Prostate gland (tissue), 2 donors: ENCODE data around the gene MINAR1. TPM values are rescaled to one million over a fixed set of nuclear protein-coding genes. Genes with fewer than 3 reads are reported as not detected.
"Not testable (repeated sequence)": the region's sequence is repeated elsewhere in the genome, so short reads cannot be mapped to it uniquely, and the experiment has no call there.

ENCODE experiments used
- DNase-seq: peaks from one replicate; pipeline ENCODE4 v3.0.0-alpha.2; 2019; ENCODE audit warnings: low spot score
- H3K27ac ChIP-seq, 2 donors: fragments of 200-600 bp; sonication (generic); 2 replicates each; pipeline ENCODE4 v1.5.1; 2017 to 2019
- H3K27me3 ChIP-seq: fragments of 200-600 bp; sonication (generic); replicated peaks from 2 replicates; pipeline ENCODE4 v1.5.1; 2019; ENCODE audit not compliant: insufficient read depth
- H3K36me3 ChIP-seq, 2 donors: fragments of 200-600 bp; sonication (generic); 1 replicate in 1 of 2; 2 replicates in 1 of 2; pipeline versions ENCODE4 v1.5.1 to v1.8.1; 2017 to 2019
- H3K4me1 ChIP-seq: fragments of 200-600 bp; sonication (generic); replicated peaks from 2 replicates; pipeline ENCODE4 v1.5.1; 2019
- H3K4me3 ChIP-seq, 2 donors: fragments of 200-600 bp; sonication (generic); 2 replicates each; pipeline ENCODE4 v1.5.1; 2017 to 2019
- H3K9me3 ChIP-seq: fragments of 200-600 bp; sonication (generic); 2 replicates; pipeline ENCODE4 v1.5.1; 2017
- CTCF ChIP-seq, 4 experiments: fragments of 200-600 bp in 2 of 4; fragments of 450-650 bp in 2 of 4; sonication (generic) in 2 of 4; IDR thresholded peaks; 1 replicate in 3 of 4; 2 replicates in 1 of 4; pipeline ENCODE4 v1.5.1; 2016 to 2019; ENCODE audit warnings: antibody characterized with exemption in 4 of 4, mild to moderate bottlenecking in 2 of 4, moderate library complexity in 2 of 4
- POLR2A ChIP-seq: fragments of 450-650 bp; IDR thresholded peaks from one replicate; pipeline ENCODE4 v1.6.1; 2016; ENCODE audit warnings: antibody characterized with exemption, mild to moderate bottlenecking
- POLR2AphosphoS5 ChIP-seq: sonication (generic); formaldehyde crosslinking; IDR thresholded peaks from one replicate; pipeline ENCODE4 v1.6.1; 2017; ENCODE audit warnings: antibody characterized with exemption
- WGBS: methylation state at CpG from one replicate; pipeline ENCODE4 v1.1.5; 2018; 5-methylcytosine and 5-hydroxymethylcytosine counted together
- intact Hi-C: fragments of 100-400 bp; cut with DNase I; formaldehyde crosslinking; loops from one replicate; pipeline ENCODE4 v1.14.2; 2022
- total RNA-seq, 2 donors: library from RNA; depleted of rRNA; stranded (reverse); fragments of >200 nt; gene quantifications; one replicate each; pipeline ENCODE4 v1.1.0, GENCODE V29; 2016

Gene MINAR1
- total RNA-seq, 2 donors from 2014 or later = 0.32 to 0.57 TPM

GRCh38 chr15:79416876-79417275, 15.3 kb upstream of the MINAR1 start:
- H3K4me1 ChIP-seq = no peaks in the 10 kb centered on the region
- intact Hi-C loops = no loop called here
- 86% methylated on average over 2 of the region's 2 CpGs for WGBS
- no peak overlapping the region for H3K27ac ChIP-seq
- no peak for DNase-seq
- no peak overlapping the region for H3K4me3 ChIP-seq
- no peaks in the 10 kb centered on the region for H3K9me3 ChIP-seq
- TF ChIP-seq CTCF (IDR thresholded peaks at IDR 0.05) = no peak
- TF ChIP-seq POLR2A = no peak
- no peak for TF ChIP-seq POLR2AphosphoS5
- no peaks in the 10 kb centered on the region for H3K27me3 ChIP-seq
- no peaks in the 10 kb centered on the region for H3K36me3 ChIP-seq

GRCh38 chr15:79418693-79419279, 13.3 kb upstream of the MINAR1 start:
- Histone ChIP-seq H3K4me3 (no peak overlapping the region), H3K36me3 (no peaks in the 10 kb centered on the region), H3K27me3 (no peaks in the 10 kb centered on the region), H3K27ac (no peak overlapping the region), H3K9me3 (no peaks in the 10 kb centered on the region), H3K4me1 (no peaks in the 10 kb centered on the region)
- intact Hi-C loops = no loop called here
- no peak for TF ChIP-seq POLR2A
- TF ChIP-seq POLR2AphosphoS5 = no peak
- no peak for DNase-seq
- 58% methylated on average over 9 of the region's 9 CpGs for WGBS

- Histone ChIP-seq H3K27ac (no peak overlapping the region), H3K4me1 (no peaks in the 10 kb centered on the region), H3K36me3 (no peaks in the 10 kb centered on the region), H3K9me3 (no peaks in the 10 kb centered on the region), H3K27me3 (no peaks in the 10 kb centered on the region), H3K4me3 (no peak overlapping the region)
- 90% methylated on average over 10 of the region's 10 CpGs for WGBS
- intact Hi-C loops = no loop called here
- no peak for DNase-seq
- TF ChIP-seq POLR2A (no peak), CTCF (IDR thresholded peaks at IDR 0.05) (no peak), POLR2AphosphoS5 (no peak)
These were observed 6.4 kb upstream of the MINAR1 start for GRCh38 chr15:79425591-79426295.

GRCh38 chr15:79426899-79427298, 5.2 kb upstream of the MINAR1 start:
- H3K4me3 ChIP-seq, H3K9me3 ChIP-seq, DNase-seq, H3K27me3 ChIP-seq, H3K27ac ChIP-seq, H3K4me1 ChIP-seq, H3K36me3 ChIP-seq, intact Hi-C loops: not testable (repeated sequence)
- WGBS = 97% methylated on average over 2 of the region's 2 CpGs

GRCh38 chr15:79427781-79428598, 4.1 kb upstream of the MINAR1 start:
- WGBS = 37% methylated on average over 5 of the region's 5 CpGs

More at GRCh38 chr15:79427781-79428598, 4.1 kb upstream of the MINAR1 start:
- Histone ChIP-seq H3K27me3 (no peaks in the 10 kb centered on the region), H3K4me3 (no peak overlapping the region), H3K9me3 (no peaks in the 10 kb centered on the region), H3K4me1 (no peaks in the 10 kb centered on the region), H3K36me3 (no peaks in the 10 kb centered on the region), H3K27ac (no peak overlapping the region)
- TF ChIP-seq POLR2AphosphoS5 (no peak), CTCF (IDR thresholded peaks at IDR 0.05) (no peak), POLR2A (no peak)
- DNase-seq = no peak
- intact Hi-C loops = no loop called here
